Stomach (tissue), 9 donors: ENCODE measurements around the gene CRYBB3. TPM values are rescaled to one million over a fixed set of nuclear protein-coding genes. Genes with fewer than 3 reads are reported as not detected.

ENCODE experiments used
- DNase-seq, 2 donors: peaks; one replicate each; pipeline versions ENCODE4 v3.0.0 to v3.0.0-alpha.2; 2013 to 2019
- H3K27ac ChIP-seq, 5 donors: fragments of 200-600 bp in 4 of 5; sonication (generic) in 4 of 5; one replicate each; pipeline ENCODE4 v1.5.1; 2013 to 2019; ENCODE audit warnings: mild to moderate bottlenecking in 1 of 5, moderate library complexity in 1 of 5
- H3K27me3 ChIP-seq, 3 donors: fragments of 200-600 bp; sonication (generic); one replicate each; pipeline ENCODE4 v1.5.1; 2017 to 2019; ENCODE audit warnings: mixed run types in 1 of 3
- H3K36me3 ChIP-seq, 4 donors: fragments of 200-600 bp; sonication (generic); 1 replicate in 3 of 4; 2 replicates in 1 of 4; pipeline ENCODE4 v1.5.1; 2016 to 2019
- H3K4me1 ChIP-seq, 4 donors: fragments of 200-600 bp; sonication (generic); one replicate each; pipeline ENCODE4 v1.5.1; 2016 to 2019
- H3K4me3 ChIP-seq, 4 donors: fragments of 200-600 bp; sonication (generic) in 3 of 4; one replicate each; pipeline ENCODE4 v1.5.1; 2016 to 2019; ENCODE audit warnings: mild to moderate bottlenecking in 1 of 4
- H3K9me3 ChIP-seq, 4 donors: fragments of 200-600 bp; sonication (generic); one replicate each; pipeline ENCODE4 v1.5.1; 2016 to 2019
- EP300 ChIP-seq: sonication (generic); formaldehyde crosslinking; IDR thresholded peaks from one replicate; pipeline ENCODE4 v1.6.1; 2017; ENCODE audit warnings: antibody characterized with exemption
- POLR2A ChIP-seq, 4 donors: fragments of 450-650 bp; IDR thresholded peaks; one replicate each; pipeline ENCODE4 v1.6.1; 2016; ENCODE audit warnings: antibody characterized with exemption in 4 of 4, control low read depth in 2 of 4, mild to moderate bottlenecking in 1 of 4, moderate library complexity in 1 of 4
- POLR2AphosphoS5 ChIP-seq, 3 donors: sonication (generic); formaldehyde crosslinking; IDR thresholded peaks; one replicate each; pipeline ENCODE4 v1.6.1; 2016; ENCODE audit warnings: antibody characterized with exemption in 3 of 3
- WGBS, 5 donors: extraction: QIAGEN DNeasy Blood & Tissue Kit in 3 of 5; methylation state at CpG; one replicate each; pipeline versions ENCODE4 v1.1.5 to v1.1.7; 2013 to 2018; 5-methylcytosine and 5-hydroxymethylcytosine counted together
- intact Hi-C: fragments of 100-400 bp; cut with DNase I; formaldehyde crosslinking; loops from one replicate; pipeline ENCODE4 v1.15.1; 2023; ENCODE audit warnings: low total_unique reads
- polyA plus RNA-seq, 3 donors: library from polyadenylated mRNA; stranded (reverse); fragments of 200-250 nt; gene quantifications; one replicate each; pipeline ENCODE4 v1.2.3, GENCODE V29; 2013
- total RNA-seq, 5 donors: library from RNA; depleted of rRNA; stranded (reverse); fragments of >200 nt; gene quantifications; one replicate each; pipeline versions ENCODE4 v1.1.0 to v1.2.3, GENCODE V29; 2014 to 2016
- TF ChIP-seq, protein P1 (sequence below), 7 experiments: fragments of 450-650 bp in 4 of 7; fragments of 200-600 bp in 3 of 7; sonication (generic) in 3 of 7; IDR thresholded peaks; one replicate each; pipeline ENCODE4 v1.5.1; 2016 to 2019; ENCODE audit warnings: antibody characterized with exemption in 7 of 7, control low read depth in 2 of 7, mild to moderate bottlenecking in 1 of 7
- donor health status: healthy with polysubstance abuse.
- donor health status: Bipolar disorder and iron deficiency.
- donor health status: healthy.

Gene CRYBB3
- total and polyA plus RNA-seq, 8 donors = 0.33 TPM; not detected in 7

DNA sequence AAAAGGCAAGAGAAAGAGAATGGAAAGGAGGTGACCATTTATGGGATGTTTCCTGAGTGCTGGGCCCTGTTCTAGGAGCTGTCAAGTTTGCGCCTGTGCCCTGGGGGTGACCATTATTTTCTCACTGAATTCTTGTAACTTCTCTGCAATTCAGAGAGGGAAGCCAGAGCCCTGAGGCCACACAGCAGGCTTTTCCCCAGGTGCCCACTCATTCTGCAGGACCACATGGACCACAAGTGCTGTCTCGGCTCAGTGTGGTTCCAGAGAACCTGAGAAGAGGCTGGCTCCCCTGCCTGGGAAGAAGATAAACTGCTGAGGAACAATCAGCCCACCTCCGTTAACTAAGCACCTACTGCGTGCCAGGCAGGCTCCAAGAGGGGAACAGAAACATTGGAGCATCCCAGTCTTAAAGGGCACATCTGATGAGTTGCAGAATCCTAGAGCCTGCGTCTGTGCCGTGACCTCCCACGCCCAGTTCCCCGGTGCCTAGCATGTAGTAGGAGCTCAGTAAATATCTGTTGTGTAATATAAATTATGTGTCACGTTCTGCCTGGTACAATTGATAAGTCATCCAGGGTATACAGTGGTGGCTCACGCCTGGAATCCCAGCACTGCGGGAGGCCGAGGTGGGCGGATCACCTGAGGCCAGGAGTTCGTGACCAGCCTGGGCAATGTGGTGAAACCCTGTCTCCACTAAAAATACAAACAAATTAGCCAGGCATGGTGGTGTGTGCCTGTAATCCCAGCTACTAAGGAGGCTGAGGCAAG, 31.6 kb upstream of the CRYBB3 start:
- WGBS, 5 donors = 59 to 90% (median 75%) methylated on average over 14 of the region's 14 CpGs

GRCh38 chr22:25169278-25170031, 30.2 kb upstream of the CRYBB3 start:
- Histone ChIP-seq H3K9me3 (no peaks in the 10 kb centered on the region), H3K4me3 (no peak overlapping the region), H3K36me3 (peaks cover 3 to 37% (median 26%) of the 10 kb centered on the region in 4 donors), H3K4me1 (peaks cover 0 to 18% (median 3%) of the 10 kb centered on the region in 4 donors), H3K27ac (no peak overlapping the region), H3K27me3 (no peaks in the 10 kb centered on the region)
- no peak for DNase-seq
- intact Hi-C loops = loop anchor here (10.0 kb wide), 1 partner anchor 95 kb away; no protein-coding TSS in a partner anchor
- WGBS, 5 donors = 80 to 91% (median 87%) methylated on average over 17 of the region's 17 CpGs
- no peak for TF ChIP-seq POLR2AphosphoS5 (IDR thresholded peaks at IDR 0.05)
- TF ChIP-seq POLR2A (IDR thresholded peaks at IDR 0.05) = no peak
- TF ChIP-seq, protein P1, sequence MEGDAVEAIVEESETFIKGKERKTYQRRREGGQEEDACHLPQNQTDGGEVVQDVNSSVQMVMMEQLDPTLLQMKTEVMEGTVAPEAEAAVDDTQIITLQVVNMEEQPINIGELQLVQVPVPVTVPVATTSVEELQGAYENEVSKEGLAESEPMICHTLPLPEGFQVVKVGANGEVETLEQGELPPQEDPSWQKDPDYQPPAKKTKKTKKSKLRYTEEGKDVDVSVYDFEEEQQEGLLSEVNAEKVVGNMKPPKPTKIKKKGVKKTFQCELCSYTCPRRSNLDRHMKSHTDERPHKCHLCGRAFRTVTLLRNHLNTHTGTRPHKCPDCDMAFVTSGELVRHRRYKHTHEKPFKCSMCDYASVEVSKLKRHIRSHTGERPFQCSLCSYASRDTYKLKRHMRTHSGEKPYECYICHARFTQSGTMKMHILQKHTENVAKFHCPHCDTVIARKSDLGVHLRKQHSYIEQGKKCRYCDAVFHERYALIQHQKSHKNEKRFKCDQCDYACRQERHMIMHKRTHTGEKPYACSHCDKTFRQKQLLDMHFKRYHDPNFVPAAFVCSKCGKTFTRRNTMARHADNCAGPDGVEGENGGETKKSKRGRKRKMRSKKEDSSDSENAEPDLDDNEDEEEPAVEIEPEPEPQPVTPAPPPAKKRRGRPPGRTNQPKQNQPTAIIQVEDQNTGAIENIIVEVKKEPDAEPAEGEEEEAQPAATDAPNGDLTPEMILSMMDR (IDR thresholded peaks at IDR 0.05) = no peak
- no peak for TF ChIP-seq EP300

More for the DNA sequence above, 31.6 kb upstream of the CRYBB3 start:
- Histone ChIP-seq H3K9me3 (no peaks in the 10 kb centered on the region), H3K4me3 (no peak overlapping the region), H3K4me1 (peaks cover 0 to 23% (median 7%) of the 10 kb centered on the region in 4 donors), H3K36me3 (peaks cover 0 to 25% (median 18%) of the 10 kb centered on the region in 4 donors), H3K27me3 (no peaks in the 10 kb centered on the region), H3K27ac (no peak overlapping the region)
- peak in 1 of 2 donors; percentile 42 for DNase-seq
- intact Hi-C loops = no loop called here
- TF ChIP-seq, protein P1 (IDR thresholded peaks at IDR 0.05) = no peak
- TF ChIP-seq EP300 (no peak), POLR2A (IDR thresholded peaks at IDR 0.05) (no peak), POLR2AphosphoS5 (IDR thresholded peaks at IDR 0.05) (no peak)

DNA sequence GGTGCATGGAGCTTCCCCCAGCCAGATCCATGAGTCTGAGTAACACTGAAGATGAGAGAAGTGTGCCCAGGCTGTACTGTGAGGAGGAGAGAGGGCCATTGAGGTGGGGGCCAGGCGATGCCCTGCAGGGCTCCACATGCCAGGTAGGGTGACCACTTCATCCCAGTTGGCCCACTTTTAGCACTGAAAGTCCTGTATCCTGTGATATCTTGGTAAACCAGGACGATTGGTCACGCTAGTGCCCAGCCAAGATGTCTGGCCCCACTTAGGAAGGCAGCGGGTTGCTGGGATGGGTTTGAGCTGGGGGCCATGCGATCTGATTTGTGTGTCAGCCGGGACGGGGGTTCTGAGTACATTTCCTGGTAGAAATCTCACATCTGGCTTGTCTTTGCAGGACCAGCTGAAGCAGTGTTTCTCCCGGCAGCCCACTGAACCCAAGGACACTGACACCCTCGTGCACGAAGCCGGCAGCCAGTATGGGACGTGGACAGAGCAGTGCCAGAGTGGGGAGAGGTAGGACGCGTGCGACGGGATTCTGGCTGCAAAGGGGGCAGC, 29.2 kb upstream of the CRYBB3 start:
- Histone ChIP-seq H3K4me3 (no peak overlapping the region), H3K9me3 (no peaks in the 10 kb centered on the region), H3K27ac (no peak overlapping the region), H3K27me3 (no peaks in the 10 kb centered on the region), H3K4me1 (peaks cover 0 to 7% (median 0%) of the 10 kb centered on the region in 4 donors), H3K36me3 (peaks cover 14 to 48% (median 37%) of the 10 kb centered on the region in 4 donors)
- TF ChIP-seq POLR2AphosphoS5 (IDR thresholded peaks at IDR 0.05) (no peak), EP300 (no peak), POLR2A (IDR thresholded peaks at IDR 0.05) (no peak)
- TF ChIP-seq, protein P1 (IDR thresholded peaks at IDR 0.05) = no peak
- DNase-seq = no peak
- 88 to 95% (median 89%) methylated on average over 10 to 16 of the region's 16 CpGs for WGBS, 5 donors
- intact Hi-C loops = loop anchor here (10.0 kb wide), 1 partner anchor 96 kb away; no protein-coding TSS in a partner anchor

- DNase-seq = peak; percentile 44 to 50
- H3K4me1 ChIP-seq = no peaks in the 10 kb centered on the region
- H3K27ac ChIP-seq = no peak overlapping the region
- no peak overlapping the region for H3K4me3 ChIP-seq
- 40 to 56% (median 48%) methylated on average over 3 to 5 of the region's 5 CpGs for WGBS, 5 donors
- intact Hi-C loops = loop anchor here (10.0 kb wide), 1 partner anchor 97 kb away; no protein-coding TSS in a partner anchor
- peaks cover 28 to 64% (median 53%) of the 10 kb centered on the region in 4 donors for H3K36me3 ChIP-seq
- H3K9me3 ChIP-seq = no peaks in the 10 kb centered on the region
- TF ChIP-seq POLR2A (IDR thresholded peaks at IDR 0.05) (no peak), EP300 (no peak), POLR2AphosphoS5 (IDR thresholded peaks at IDR 0.05) (no peak)
- TF ChIP-seq, protein P1 (IDR thresholded peaks at IDR 0.05) = peak in 5 of 7 experiments; percentile 21 to 77 (median 48)
- no peaks in the 10 kb centered on the region for H3K27me3 ChIP-seq
Measured at GRCh38 chr22:25172153-25172552, 27.5 kb upstream of the CRYBB3 start.
